Erythroblast (primary cell): ENCODE results near the gene EHBP1.

ENCODE experiments used
- GATA1 ChIP-seq: IDR thresholded peaks from 2 replicates; pipeline ENCODE4 v1.6.1; 2011; ENCODE audit warnings: low read depth, mild to moderate bottlenecking, control low read depth, low read length, moderate library complexity
- POLR2A ChIP-seq: IDR thresholded peaks from 2 replicates; pipeline ENCODE4 v1.6.1; 2011; ENCODE audit warnings: mild to moderate bottlenecking, low read length

DNA sequence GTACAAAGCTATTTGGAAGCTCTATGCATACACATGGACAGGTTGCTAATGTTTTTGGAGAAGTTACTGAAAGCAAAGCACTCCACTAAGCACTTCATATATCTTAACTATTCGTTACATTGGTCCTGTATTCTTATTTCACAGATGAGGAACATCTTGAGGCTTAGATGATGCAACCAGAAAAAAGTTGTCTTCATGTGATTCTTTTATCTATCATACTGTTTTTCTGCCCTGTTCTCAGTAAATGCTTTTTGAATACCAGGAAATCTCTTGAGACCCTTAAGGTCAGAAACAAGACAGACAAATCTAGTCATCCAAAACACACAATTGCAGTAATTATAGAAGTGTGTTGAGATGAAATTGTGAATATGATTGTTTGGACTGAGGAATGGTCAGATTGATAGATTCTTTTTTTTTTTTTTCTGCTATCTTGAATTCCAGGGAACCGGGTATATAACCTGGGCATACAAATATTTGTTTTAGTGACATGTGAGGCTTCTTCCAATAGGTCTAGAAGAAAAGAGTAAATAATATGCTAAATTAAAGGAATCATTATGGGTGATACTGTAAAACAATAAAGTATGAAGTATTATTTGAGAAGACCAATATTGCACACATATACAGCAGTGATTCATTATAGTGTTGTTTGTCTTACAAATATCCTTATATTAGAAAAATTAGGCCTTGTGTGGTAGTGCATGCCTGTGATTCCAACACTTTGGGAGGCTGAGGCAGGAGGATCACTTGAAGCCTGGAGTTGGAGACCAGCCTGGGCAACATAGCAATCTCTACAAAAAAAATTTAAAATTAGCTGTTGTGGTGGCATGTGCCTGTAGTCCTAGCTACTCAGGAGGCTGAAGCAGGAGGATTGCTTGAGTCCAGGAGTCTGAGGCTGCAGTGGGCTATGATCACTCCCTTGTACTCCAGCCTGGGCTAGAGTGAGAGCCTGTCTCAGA is 33.7 kb downstream of the EHBP1 start:
- TF ChIP-seq POLR2A, result no peak
- no peak for TF ChIP-seq GATA1
